ENCODE data around the gene MAP2K3.
"Not testable (repeated sequence)": the region's sequence is repeated elsewhere in the genome, so short reads cannot be mapped to it uniquely, and the experiment has no call there.

The MAP2K3 gene

GRCh38 chr17:21297597-21297996, 13.1 kb downstream of the MAP2K3 start:
- no peak for DNase-seq

GRCh38 chr17:21298056-21298982, 13.8 kb downstream of the MAP2K3 start:
- DNase-seq, result no peak

GRCh38 chr17:21298983-21299519, 14.5 kb downstream of the MAP2K3 start:
- no peak for DNase-seq

- DNase-seq, result no peak
These were observed 15.6 kb downstream of the MAP2K3 start for GRCh38 chr17:21299981-21300600.

GRCh38 chr17:21300601-21301571, 16.4 kb downstream of the MAP2K3 start:
- no peak for DNase-seq

GRCh38 chr17:21301593-21302550, 17.4 kb downstream of the MAP2K3 start:
- no peak for DNase-seq

- no peak for DNase-seq
These were observed 18.4 kb downstream of the MAP2K3 start for GRCh38 chr17:21302711-21303425.

- DNase-seq, result no peak
These were observed 19.0 kb downstream of the MAP2K3 start for GRCh38 chr17:21303441-21304065.

GRCh38 chr17:21304091-21304490, 19.6 kb downstream of the MAP2K3 start:
- DNase-seq, result no peak

GRCh38 chr17:21304551-21305151, 20.1 kb downstream of the MAP2K3 start:
- not testable (repeated sequence) for DNase-seq

- not testable (repeated sequence) for DNase-seq
These were observed 21.1 kb downstream of the MAP2K3 start for GRCh38 chr17:21305431-21306180.

GRCh38 chr17:21306611-21307272, 22.2 kb downstream of the MAP2K3 start:
- not testable (repeated sequence) for DNase-seq

GRCh38 chr17:21307273-21307625, 22.7 kb downstream of the MAP2K3 start:
- DNase-seq, result not testable (repeated sequence)

GRCh38 chr17:21308931-21309381, 24.4 kb downstream of the MAP2K3 start:
- not testable (repeated sequence) for DNase-seq

GRCh38 chr17:21310061-21310765, 25.7 kb downstream of the MAP2K3 start:
- not testable (repeated sequence) for DNase-seq

GRCh38 chr17:21310766-21311602, 26.5 kb downstream of the MAP2K3 start:
- DNase-seq, result not testable (repeated sequence)

- no peak for DNase-seq
These were observed 28.8 kb downstream of the MAP2K3 start for GRCh38 chr17:21313320-21313719.

All from HCEC 1CT (cell line).